DND-41 (cell line): Measurements from ENCODE around the gene CDR2L.

Experiments
- ATAC-seq: fragments of 200-7000 bp; cut with Tn5 transposase; 3 replicates; pipeline ENCODE4 v1.9.1; 2021; ENCODE audit warnings: low read depth; ENCODE audit not compliant: insufficient read depth
- DNase-seq: peaks from one replicate; pipeline ENCODE4 v3.0.0-alpha.2; 2020
- H2AFZ ChIP-seq: 2 replicates; pipeline ENCODE4 v1.6.0; 2012; ENCODE audit warnings: low read depth, low read length
- H3K27ac ChIP-seq: 2 replicates; pipeline ENCODE4 v1.5.1; 2012; ENCODE audit warnings: low read length, inconsistent platforms
- H3K27me3 ChIP-seq: fragments of 200-600 bp; sonication (generic); 2 replicates; pipeline ENCODE4 v1.6.0; 2012; ENCODE audit warnings: low read length, mild to moderate bottlenecking, inconsistent platforms; ENCODE audit not compliant: insufficient read depth, poor library complexity
- H3K36me3 ChIP-seq: 2 replicates; pipeline ENCODE4 v1.5.1; 2012; ENCODE audit warnings: low read length, inconsistent platforms; ENCODE audit not compliant: insufficient read depth
- H3K4me1 ChIP-seq: 2 replicates; pipeline ENCODE4 v1.5.1; 2012; ENCODE audit warnings: mild to moderate bottlenecking, low read length; ENCODE audit not compliant: insufficient read depth
- H3K4me2 ChIP-seq: 2 replicates; pipeline ENCODE4 v1.6.0; 2012; ENCODE audit warnings: mild to moderate bottlenecking, moderate library complexity, low read length, inconsistent platforms; ENCODE audit not compliant: insufficient read depth
- H3K4me3 ChIP-seq, 2 experiments: fragments of 200-600 bp in 1 of 2; shearing (Covaris generic) in 1 of 2; 2 replicates each; pipeline ENCODE4 v1.5.1; 2012 to 2016; ENCODE audit warnings: inconsistent platforms in 2 of 2, low read length in 2 of 2, mild to moderate bottlenecking in 2 of 2, low read depth in 1 of 2, moderate library complexity in 1 of 2
- H3K79me2 ChIP-seq: 2 replicates; pipeline ENCODE4 v1.6.0; 2012; ENCODE audit warnings: low read length, inconsistent platforms; ENCODE audit not compliant: insufficient read depth
- H3K9ac ChIP-seq: 2 replicates; pipeline ENCODE4 v1.6.0; 2012; ENCODE audit warnings: low read depth, mild to moderate bottlenecking, inconsistent platforms, low read length, moderate library complexity
- H3K9me3 ChIP-seq: 2 replicates; pipeline ENCODE4 v1.5.1; 2012; ENCODE audit warnings: low read length, moderate library complexity, mild to moderate bottlenecking, inconsistent platforms; ENCODE audit not compliant: insufficient read depth, severe bottlenecking
- H4K20me1 ChIP-seq: 2 replicates; pipeline ENCODE4 v1.6.0; 2012; ENCODE audit warnings: low read length; ENCODE audit not compliant: insufficient read depth
- CTCF ChIP-seq: IDR thresholded peaks from 2 replicates; pipeline ENCODE4 v1.5.1; 2012; ENCODE audit warnings: borderline replicate concordance, low read length, moderate library complexity, mild to moderate bottlenecking; ENCODE audit not compliant: poor library complexity, severe bottlenecking; ENCODE audit errors: extremely low read depth
- EZH2 ChIP-seq: IDR thresholded peaks from 3 replicates; pipeline ENCODE4 v1.6.1; 2012; ENCODE audit warnings: borderline replicate concordance, low read depth, mild to moderate bottlenecking, moderate library complexity, low read length, inconsistent platforms; ENCODE audit not compliant: severe bottlenecking

The CDR2L gene

GRCh38 chr17:74953134-74953687 lies 34.2 kb upstream of the CDR2L start:
- ATAC-seq (no peak), DNase-seq (no peak)
- no peak overlapping the region for H3K27ac ChIP-seq
- TF ChIP-seq EZH2 (no peak), CTCF (no peak)
- H3K4me2 ChIP-seq: no peak overlapping the region
- no peak overlapping the region for H3K9ac ChIP-seq
- H3K9me3 ChIP-seq: no peaks in the 10 kb centered on the region
- H3K36me3 ChIP-seq: no peaks in the 10 kb centered on the region
- no peaks in the 10 kb centered on the region for H3K27me3 ChIP-seq
- H3K4me1 ChIP-seq: no peaks in the 10 kb centered on the region
- no peaks in the 10 kb centered on the region for H3K79me2 ChIP-seq
- H4K20me1 ChIP-seq: no peaks in the 10 kb centered on the region
- no peak overlapping the region for H3K4me3 ChIP-seq
- H2AFZ ChIP-seq: no peak overlapping the region

GRCh38 chr17:74954115-74954514 lies 33.3 kb upstream of the CDR2L start:
- H2AFZ ChIP-seq: no peak overlapping the region
- no peaks in the 10 kb centered on the region for H4K20me1 ChIP-seq
- no peaks in the 10 kb centered on the region for H3K79me2 ChIP-seq
- no peak overlapping the region for H3K27ac ChIP-seq
- H3K4me2 ChIP-seq: no peak overlapping the region
- DNase-seq (no peak), ATAC-seq (no peak)
- no peaks in the 10 kb centered on the region for H3K27me3 ChIP-seq
- H3K9me3 ChIP-seq: no peaks in the 10 kb centered on the region
- TF ChIP-seq EZH2 (no peak), CTCF (no peak)
- no peaks in the 10 kb centered on the region for H3K36me3 ChIP-seq
- H3K4me3 ChIP-seq: no peak overlapping the region
- no peak overlapping the region for H3K9ac ChIP-seq
- H3K4me1 ChIP-seq: no peaks in the 10 kb centered on the region

GRCh38 chr17:74954665-74955421 lies 32.6 kb upstream of the CDR2L start:
- no peaks in the 10 kb centered on the region for H3K36me3 ChIP-seq
- no peak for ATAC-seq
- H3K27me3 ChIP-seq: no peaks in the 10 kb centered on the region
- no peak for TF ChIP-seq CTCF
- no peak for TF ChIP-seq EZH2
- no peaks in the 10 kb centered on the region for H3K4me1 ChIP-seq
- H3K9me3 ChIP-seq: no peaks in the 10 kb centered on the region
- H3K4me2 ChIP-seq: no peak overlapping the region
- DNase-seq: no peak
- no peak overlapping the region for H3K27ac ChIP-seq
- no peaks in the 10 kb centered on the region for H3K79me2 ChIP-seq
- H2AFZ ChIP-seq: no peak overlapping the region
- no peak overlapping the region for H3K9ac ChIP-seq
- H4K20me1 ChIP-seq: no peaks in the 10 kb centered on the region
- no peak overlapping the region for H3K4me3 ChIP-seq
